NCI-H1417 (cell line): ENCODE data around the gene SPECC1.
"Not testable (repeated sequence)": the region's sequence is repeated elsewhere in the genome, so short reads cannot be mapped to it uniquely, and the experiment has no call there.

Experiments used
- DNase-seq, 3 experiments: peaks; one replicate each; lab custom pipeline; 2025; lab: John Stamatoyannopoulos, UW

SPECC1 gene

DNA sequence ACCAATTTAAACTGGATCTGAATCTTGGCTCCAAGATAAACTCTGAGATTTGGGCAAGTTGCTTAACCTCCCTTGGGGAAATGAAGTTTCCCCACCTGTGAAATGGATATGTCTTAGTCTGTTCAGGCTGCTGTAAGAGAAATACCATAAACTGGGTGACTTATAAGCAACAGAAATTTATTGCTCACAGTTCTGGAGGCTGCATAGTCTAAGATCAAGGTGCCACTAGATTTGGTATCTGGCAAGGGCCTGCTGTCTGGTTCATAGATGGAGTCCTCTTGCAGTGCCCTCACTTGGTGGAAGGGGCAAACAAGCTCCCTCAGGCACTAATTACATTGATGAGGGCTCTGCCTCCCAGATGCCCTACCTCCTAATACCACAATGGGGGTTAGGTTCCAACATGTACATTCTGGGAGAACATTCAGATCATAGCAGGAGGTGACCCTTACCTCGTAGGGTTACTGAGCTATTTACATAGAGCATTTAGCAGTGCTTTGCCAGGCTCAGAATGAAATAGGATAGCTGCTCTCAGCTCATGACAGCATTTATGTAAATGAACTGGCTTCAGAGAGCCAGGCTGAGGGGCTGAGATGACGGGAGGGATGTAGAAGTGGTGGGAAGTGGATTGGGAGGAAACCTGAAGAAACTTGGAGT, 83.9 kb downstream of the SPECC1 start:
- DNase-seq, result peak in 2 of 3 experiments; percentile 13 to 75

- no peak for DNase-seq
These were observed 85.6 kb downstream of the SPECC1 start for GRCh38 chr17:20094777-20095176.

DNA sequence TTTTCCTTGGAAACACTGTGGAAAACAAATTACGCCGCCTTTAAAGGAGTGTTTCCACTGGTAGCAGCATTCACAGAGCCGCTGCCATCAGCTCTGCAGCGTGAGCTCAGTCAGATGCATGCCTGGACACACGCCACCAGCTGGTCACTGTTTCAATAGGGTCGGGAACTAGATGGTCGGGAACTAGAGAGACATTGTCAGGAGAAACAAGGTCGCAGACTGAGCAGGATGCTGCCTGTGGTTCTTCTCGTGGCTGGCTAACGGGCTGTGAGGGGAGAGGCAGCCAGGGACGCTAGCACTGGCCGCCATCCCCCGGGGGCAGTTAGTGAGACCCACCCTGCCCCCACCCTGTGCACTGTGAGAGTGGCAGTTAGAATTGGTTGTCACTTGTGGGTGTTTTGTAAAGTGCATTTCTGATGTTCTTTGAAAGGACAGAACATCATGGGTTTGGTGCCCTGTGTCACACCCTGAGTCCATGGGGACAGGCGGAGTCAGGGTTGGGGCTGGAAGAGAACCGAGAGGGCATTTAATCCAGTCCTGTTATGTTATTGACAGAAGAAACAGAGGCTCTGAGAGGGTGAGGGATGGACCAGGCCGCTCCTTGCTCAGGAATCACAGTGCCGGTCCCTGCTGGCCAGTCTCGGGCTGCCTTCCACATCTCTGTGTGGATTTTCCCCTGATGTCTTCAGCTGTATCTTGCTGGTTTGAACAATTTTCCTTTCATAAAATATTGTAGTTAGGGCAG, 86.3 kb downstream of the SPECC1 start:
- peak; percentile 11 to 67 (median 13) for DNase-seq

GRCh38 chr17:20096430-20096829, 87.3 kb downstream of the SPECC1 start:
- no peak for DNase-seq

DNA sequence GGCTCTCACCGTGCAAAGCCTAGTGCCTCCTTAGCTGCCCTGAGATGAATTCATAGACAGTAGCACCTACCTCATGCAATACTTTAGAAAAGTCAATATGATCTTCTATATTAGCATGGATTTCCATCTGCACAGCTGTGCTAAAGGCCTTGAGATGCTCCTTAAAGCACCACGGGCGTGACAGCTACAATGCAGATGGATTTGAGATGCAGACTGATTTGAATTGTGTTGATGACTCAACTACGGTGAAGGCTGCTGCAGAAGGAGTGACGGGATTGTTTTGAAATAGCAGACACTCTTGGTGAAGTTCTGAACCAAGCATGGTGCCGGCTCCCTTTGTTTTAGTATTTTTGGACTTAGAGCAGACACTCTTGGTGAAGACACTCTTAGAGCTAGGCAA, 88.2 kb downstream of the SPECC1 start:
- peak in 1 of 3 experiments; percentile 53 for DNase-seq

DNA sequence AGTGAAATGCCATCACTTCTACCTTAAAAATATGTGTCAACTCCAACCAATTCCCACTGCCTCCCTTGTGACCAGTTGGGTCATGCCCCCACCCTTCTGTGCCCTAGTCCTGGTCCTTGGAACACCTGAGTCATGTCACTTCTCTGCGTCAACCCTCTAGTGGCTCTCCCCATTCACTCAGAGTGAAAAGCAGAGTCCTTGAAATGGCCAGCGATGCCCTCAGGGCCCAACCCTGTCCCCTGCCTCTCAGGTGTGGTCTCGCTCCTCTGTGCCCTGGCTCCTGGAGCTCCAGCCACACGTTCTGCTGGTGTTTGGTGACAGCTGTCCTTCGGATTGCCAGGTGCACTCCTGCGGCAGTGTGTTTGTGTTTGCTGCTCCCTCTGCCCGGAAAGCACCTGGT, 89.2 kb downstream of the SPECC1 start:
- peak in 2 of 3 experiments; percentile 2 to 16 for DNase-seq

- DNase-seq, result not testable (repeated sequence)
These were observed 91.6 kb downstream of the SPECC1 start for GRCh38 chr17:20100806-20101205.

GRCh38 chr17:20103454-20104446, 94.6 kb downstream of the SPECC1 start:
- no peak for DNase-seq

- DNase-seq, result no peak
These were observed 96.6 kb downstream of the SPECC1 start for GRCh38 chr17:20105539-20106280.

- DNase-seq, result not testable (repeated sequence)
These were observed 97.3 kb downstream of the SPECC1 start for GRCh38 chr17:20106446-20106845.

DNA sequence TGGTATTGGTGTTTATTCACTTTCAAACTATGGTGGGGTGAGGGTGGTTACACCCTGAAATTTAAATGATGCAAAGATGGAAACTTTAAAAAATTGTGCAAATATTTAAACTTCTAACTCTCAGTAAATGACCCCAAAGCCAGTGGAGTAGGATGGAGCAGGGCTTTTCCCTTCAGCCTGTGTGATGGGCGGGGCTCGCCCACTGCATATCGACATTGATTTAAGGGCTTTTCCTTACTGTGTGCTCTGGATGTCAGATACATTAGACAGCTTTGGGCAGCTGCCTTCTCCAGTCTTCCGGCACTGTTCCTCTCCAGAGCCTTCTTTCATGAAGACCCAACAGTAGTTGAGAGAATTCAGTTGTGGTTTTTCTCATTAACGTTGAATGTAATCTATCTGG, 99.9 kb downstream of the SPECC1 start:
- DNase-seq, result no peak

- no peak for DNase-seq
These were observed 102.4 kb downstream of the SPECC1 start for GRCh38 chr17:20111538-20111937.

- no peak for DNase-seq
These were observed 105.3 kb downstream of the SPECC1 start for GRCh38 chr17:20114466-20114865.

GRCh38 chr17:20116683-20117309, 107.6 kb downstream of the SPECC1 start:
- DNase-seq, result peak; percentile 30 to 67 (median 39)

- DNase-seq, result no peak
These were observed 109.1 kb downstream of the SPECC1 start for GRCh38 chr17:20118280-20118679.

GRCh38 chr17:20120836-20121235, 111.7 kb downstream of the SPECC1 start:
- DNase-seq, result no peak

GRCh38 chr17:20121359-20122253, 112.4 kb downstream of the SPECC1 start:
- DNase-seq, result peak; percentile 13 to 62 (median 18)

DNA sequence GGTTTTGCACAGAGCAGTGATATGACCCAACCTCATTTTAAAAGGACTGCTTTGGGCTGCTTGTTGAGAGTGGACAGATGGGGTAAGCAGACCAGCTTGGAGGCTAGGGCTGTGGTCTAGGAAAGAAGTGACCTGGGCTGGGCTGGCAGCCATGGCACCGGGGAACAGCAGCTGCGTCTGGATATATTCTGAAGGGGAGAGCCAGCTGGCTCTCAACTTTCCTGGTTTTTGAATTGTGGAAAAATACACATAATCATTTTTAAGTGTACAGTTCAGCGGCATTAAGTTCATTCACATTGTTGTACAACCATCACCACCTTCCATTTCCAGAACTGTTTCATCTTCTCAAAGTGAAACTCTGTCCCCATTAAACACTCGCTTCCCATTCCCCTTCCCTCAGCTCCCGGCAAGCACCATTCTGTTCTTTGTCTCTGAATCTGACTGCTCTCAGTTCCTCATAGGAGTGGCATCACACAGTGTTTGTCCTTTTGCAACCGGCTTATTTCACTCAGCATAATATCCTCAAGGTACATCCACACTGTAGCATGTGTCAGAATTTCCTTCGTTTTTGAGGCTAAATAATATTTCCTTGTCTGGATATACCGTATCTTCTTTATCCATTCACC, 113.2 kb downstream of the SPECC1 start:
- no peak for DNase-seq

DNA sequence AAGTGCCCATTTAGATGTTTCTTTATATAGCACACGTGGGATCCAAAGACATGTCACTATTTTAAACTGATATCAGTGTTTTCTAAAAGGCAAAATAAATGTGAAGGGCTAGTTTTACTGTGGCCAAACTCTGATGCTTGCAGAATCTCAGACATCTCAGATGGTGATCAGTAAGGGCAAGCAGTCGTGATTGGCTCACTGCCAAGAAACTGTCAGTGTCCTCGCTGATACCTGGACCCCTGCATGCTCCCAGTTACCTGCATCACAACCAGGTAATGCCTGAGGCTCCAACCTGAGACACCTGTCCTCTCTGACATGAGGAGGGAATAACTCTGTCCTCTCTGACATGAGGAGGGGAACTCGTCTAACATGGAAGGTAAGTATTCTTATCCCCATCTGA, 114.0 kb downstream of the SPECC1 start:
- DNase-seq, result peak in 2 of 3 experiments; percentile 25 to 75

- DNase-seq, result no peak
These were observed 116.6 kb downstream of the SPECC1 start for GRCh38 chr17:20125724-20126123.
